ENCODE data around the gene SGSM1. TPM values are rescaled to one million over a fixed set of nuclear protein-coding genes. Genes with fewer than 3 reads are reported as not detected.

Gene SGSM1
- total RNA-seq, 1 experiment from 2014 or later, result 4.1 TPM

DNA sequence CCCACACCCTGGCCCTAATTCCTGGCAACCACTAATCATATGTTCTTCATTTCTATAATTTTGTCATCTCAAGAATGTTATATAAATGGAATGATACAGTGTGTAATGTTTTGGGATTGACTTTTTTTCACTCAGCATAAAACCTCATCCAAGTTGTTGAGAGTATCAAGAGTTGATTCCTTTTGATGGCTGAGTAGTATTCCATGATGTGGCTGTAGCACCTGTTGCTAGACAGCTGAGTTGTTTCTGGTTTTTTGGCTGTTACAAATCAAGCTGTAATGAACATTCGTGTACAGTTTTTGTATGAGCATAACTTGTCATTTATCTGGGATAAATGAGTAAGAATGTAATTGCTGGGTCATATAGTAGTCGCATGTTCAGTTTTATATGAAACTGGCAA, 81.2 kb downstream of the SGSM1 start:
- DNase-seq (ENCODE audit: low spot score) (no peak), ATAC-seq (no peak)
- Mint-ChIP-seq H3K4me1 (peaks cover 4% of the 10 kb centered on the region; the same call in 1 of the 2 replicates), H3K27ac (no peak overlapping the region), H3K27me3 (ENCODE audit: low read depth) (no peaks in the 10 kb centered on the region; the same call in 1 of the 2 replicates), H3K36me3 (peaks cover 3% of the 10 kb centered on the region; the same call in 1 of the 2 replicates), H3K9me3 (no peaks in the 10 kb centered on the region), H3K4me3 (no peak overlapping the region)
- ChIA-PET POLR2A (no interaction called here), CTCF (no interaction called here)
- no peak for TF ChIP-seq ATF2 (CRISPR knock-in tag; IDR thresholded peaks at IDR 0.05; ENCODE audit: borderline replicate concordance, low read depth)
- TF ChIP-seq TP53 (CRISPR knock-in tag; IDR thresholded peaks at IDR 0.05), result no peak
- TF ChIP-seq IRF1 (CRISPR knock-in tag; IDR thresholded peaks at IDR 0.05), result no peak
- TF ChIP-seq ZBTB21 (CRISPR knock-in tag; IDR thresholded peaks at IDR 0.05; ENCODE audit: borderline replicate concordance), result no peak
- TF ChIP-seq ZMAT4 (CRISPR knock-in tag; IDR thresholded peaks at IDR 0.05), result no peak
- no peak for TF ChIP-seq KAT7 (CRISPR knock-in tag; IDR thresholded peaks at IDR 0.05; ENCODE audit: borderline replicate concordance)
- TF ChIP-seq, protein P1, sequence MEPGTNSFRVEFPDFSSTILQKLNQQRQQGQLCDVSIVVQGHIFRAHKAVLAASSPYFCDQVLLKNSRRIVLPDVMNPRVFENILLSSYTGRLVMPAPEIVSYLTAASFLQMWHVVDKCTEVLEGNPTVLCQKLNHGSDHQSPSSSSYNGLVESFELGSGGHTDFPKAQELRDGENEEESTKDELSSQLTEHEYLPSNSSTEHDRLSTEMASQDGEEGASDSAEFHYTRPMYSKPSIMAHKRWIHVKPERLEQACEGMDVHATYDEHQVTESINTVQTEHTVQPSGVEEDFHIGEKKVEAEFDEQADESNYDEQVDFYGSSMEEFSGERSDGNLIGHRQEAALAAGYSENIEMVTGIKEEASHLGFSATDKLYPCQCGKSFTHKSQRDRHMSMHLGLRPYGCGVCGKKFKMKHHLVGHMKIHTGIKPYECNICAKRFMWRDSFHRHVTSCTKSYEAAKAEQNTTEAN (CRISPR knock-in tag; IDR thresholded peaks at IDR 0.05), result no peak
- no peak for TF ChIP-seq SMAD4 (CRISPR knock-in tag; IDR thresholded peaks at IDR 0.05)
- TF ChIP-seq ATF3 (CRISPR knock-in tag; conservative IDR thresholded peaks at IDR 0.05), result no peak
- no peak for TF ChIP-seq ZNF396 (CRISPR knock-in tag; IDR thresholded peaks at IDR 0.05; ENCODE audit: borderline replicate concordance)
- TF ChIP-seq, protein P2, sequence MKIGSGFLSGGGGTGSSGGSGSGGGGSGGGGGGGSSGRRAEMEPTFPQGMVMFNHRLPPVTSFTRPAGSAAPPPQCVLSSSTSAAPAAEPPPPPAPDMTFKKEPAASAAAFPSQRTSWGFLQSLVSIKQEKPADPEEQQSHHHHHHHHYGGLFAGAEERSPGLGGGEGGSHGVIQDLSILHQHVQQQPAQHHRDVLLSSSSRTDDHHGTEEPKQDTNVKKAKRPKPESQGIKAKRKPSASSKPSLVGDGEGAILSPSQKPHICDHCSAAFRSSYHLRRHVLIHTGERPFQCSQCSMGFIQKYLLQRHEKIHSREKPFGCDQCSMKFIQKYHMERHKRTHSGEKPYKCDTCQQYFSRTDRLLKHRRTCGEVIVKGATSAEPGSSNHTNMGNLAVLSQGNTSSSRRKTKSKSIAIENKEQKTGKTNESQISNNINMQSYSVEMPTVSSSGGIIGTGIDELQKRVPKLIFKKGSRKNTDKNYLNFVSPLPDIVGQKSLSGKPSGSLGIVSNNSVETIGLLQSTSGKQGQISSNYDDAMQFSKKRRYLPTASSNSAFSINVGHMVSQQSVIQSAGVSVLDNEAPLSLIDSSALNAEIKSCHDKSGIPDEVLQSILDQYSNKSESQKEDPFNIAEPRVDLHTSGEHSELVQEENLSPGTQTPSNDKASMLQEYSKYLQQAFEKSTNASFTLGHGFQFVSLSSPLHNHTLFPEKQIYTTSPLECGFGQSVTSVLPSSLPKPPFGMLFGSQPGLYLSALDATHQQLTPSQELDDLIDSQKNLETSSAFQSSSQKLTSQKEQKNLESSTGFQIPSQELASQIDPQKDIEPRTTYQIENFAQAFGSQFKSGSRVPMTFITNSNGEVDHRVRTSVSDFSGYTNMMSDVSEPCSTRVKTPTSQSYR (CRISPR knock-in tag; IDR thresholded peaks at IDR 0.05), result no peak
- no peak for TF ChIP-seq RELA (CRISPR knock-in tag; IDR thresholded peaks at IDR 0.05; ENCODE audit: borderline replicate concordance)
- TF ChIP-seq, protein P3, sequence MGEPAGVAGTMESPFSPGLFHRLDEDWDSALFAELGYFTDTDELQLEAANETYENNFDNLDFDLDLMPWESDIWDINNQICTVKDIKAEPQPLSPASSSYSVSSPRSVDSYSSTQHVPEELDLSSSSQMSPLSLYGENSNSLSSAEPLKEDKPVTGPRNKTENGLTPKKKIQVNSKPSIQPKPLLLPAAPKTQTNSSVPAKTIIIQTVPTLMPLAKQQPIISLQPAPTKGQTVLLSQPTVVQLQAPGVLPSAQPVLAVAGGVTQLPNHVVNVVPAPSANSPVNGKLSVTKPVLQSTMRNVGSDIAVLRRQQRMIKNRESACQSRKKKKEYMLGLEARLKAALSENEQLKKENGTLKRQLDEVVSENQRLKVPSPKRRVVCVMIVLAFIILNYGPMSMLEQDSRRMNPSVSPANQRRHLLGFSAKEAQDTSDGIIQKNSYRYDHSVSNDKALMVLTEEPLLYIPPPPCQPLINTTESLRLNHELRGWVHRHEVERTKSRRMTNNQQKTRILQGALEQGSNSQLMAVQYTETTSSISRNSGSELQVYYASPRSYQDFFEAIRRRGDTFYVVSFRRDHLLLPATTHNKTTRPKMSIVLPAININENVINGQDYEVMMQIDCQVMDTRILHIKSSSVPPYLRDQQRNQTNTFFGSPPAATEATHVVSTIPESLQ (CRISPR knock-in tag; IDR thresholded peaks at IDR 0.05), result no peak
- TF ChIP-seq CREB1 (CRISPR knock-in tag; IDR thresholded peaks at IDR 0.05), result no peak
- no peak for TF ChIP-seq ATF1 (CRISPR knock-in tag; IDR thresholded peaks at IDR 0.05)
- TF ChIP-seq, protein P4, sequence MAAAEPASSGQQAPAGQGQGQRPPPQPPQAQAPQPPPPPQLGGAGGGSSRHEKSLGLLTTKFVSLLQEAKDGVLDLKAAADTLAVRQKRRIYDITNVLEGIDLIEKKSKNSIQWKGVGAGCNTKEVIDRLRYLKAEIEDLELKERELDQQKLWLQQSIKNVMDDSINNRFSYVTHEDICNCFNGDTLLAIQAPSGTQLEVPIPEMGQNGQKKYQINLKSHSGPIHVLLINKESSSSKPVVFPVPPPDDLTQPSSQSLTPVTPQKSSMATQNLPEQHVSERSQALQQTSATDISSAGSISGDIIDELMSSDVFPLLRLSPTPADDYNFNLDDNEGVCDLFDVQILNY (CRISPR knock-in tag; IDR thresholded peaks at IDR 0.05), result no peak
